GM18909 (cell line): Measurements from ENCODE around the gene CALN1.

Experiments used
- ATAC-seq: cut with Tn5 transposase; IDR thresholded peaks from one replicate; pipeline ENCODE4 v1.9.1; 2021; ENCODE audit warnings: mild to moderate bottlenecking; ENCODE audit not compliant: unreplicated experiment, poor library complexity

The CALN1 gene

DNA sequence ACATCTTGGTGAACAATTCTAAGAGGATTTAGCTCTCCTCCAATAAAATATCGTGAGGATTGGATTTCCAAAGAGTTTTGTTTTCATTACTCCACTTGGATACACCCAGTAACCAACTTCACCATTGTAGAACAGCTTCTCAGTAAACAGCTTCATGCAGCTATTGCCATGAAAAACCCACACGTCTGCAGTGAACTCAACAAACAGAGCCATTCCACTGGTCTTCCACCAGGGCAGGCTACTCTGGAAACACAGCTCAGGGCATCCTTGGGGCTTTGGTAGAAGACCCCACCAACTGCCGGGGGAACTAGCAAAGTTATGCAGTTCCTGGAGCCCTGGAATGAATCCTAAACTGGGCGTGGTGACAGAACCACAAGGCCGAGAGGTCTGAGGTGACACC, 77.4 kb downstream of the CALN1 start:
- no peak for ATAC-seq

DNA sequence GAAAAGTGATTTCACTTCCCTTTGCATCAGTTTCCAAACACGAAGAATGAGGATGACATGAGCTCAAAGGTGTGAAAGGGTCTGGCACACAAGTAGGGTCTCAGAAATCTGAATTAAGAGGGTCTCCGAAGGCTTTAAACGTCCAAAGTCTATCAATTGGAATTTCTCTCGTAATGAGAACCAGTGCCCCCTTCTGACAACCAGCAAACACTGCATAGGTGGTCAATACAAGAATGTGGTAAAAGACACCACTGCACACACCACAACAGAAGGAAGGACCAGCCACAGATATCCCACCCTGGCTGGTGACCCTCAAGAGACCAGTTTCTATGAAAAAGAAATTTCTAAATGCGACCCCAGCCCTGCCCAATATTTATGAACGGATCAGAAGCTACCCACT, 78.1 kb downstream of the CALN1 start:
- no peak for ATAC-seq

DNA sequence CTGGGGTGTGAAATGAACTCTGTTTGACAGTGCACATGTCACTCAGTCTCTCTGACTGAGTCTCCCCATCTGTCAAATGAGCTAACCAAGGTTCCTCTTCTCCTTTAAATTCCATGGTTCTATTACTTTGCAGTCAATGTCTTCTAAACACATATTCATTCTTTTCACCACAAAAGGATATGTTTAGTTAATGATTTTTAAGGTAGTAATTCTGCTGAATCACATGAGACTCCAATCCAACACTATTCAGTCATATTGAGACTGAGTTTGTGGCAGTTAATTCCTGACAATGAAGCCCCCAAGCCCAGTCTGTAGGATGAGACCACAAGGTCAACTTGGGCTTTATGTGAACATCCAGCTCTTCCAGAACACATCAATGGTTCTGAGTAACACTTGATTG, 85.3 kb downstream of the CALN1 start:
- ATAC-seq: no peak

DNA sequence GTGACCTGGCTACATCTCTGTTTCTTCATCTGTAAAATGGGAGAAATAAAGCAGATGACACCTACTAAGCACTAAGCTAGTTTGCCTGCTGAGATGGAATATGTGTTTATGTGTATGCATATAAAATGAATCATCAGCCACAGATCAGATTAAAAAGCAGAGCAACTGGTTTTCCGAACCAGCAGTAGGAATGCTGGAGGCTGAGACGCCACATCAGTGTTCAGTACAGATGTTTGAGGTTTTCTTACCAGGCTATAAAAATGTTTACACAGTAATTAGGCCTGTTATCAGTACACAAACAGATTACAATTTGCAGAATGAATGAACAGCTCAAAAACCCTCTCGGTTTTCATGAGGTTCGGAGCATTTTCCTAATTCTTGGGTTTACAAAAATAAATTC, 85.8 kb downstream of the CALN1 start:
- no peak for ATAC-seq

DNA sequence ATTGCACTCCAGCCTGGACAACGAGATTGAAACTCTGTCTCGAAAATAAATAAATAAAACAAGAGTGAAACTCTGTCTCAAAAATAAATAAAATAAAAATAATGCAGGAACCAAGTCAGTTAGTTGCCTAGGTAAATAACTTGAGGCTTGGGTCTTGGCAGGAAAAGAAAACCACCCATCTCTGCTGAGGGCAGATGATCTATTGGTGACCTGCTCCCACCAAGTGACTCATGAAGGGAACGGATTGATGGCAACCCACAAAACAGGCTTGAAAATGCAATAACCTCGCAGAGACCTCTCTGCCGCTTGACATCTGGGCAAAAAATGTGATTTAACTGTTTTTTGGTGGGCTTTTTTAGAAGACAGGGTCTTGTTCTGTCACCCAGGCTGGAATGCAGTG, 86.6 kb downstream of the CALN1 start:
- no peak for ATAC-seq

DNA sequence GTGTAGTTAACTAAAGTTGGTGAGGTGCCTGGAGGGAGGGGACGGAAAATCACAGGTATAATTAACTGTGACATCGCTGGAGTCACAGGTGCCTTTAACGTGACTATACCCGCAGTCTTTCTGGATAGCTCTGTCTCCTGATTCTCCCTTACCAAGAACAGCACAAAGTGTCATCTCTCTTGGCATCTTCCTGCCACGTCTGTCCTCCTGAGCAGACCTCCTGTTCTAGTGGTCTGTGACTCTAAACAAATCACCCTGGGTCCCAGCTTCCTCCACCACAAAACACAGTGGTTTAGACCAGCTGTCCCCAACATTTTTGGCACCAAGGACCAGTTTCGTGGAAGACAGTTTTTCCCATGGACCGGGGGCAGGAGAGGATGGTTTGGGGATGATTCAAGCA, 90.5 kb downstream of the CALN1 start:
- no peak for ATAC-seq

DNA sequence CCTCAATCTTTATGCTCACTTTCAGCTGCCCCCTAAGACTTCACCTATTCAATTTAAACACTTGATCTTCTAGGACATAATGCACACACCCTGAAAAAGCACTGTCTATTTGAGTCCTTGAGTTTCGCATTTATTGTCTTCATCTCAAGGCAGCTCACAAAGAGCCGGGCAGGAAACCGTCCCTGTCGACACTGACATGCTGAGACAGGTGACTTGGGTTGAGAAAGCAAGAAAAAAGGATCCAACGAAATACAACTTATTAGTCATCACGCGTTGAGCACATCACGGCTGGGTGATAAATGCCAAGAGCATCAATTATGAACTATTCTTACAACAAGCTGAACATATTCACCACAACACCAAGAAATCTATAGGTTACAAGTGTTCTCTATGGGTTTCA, 91.1 kb downstream of the CALN1 start:
- ATAC-seq: no peak

DNA sequence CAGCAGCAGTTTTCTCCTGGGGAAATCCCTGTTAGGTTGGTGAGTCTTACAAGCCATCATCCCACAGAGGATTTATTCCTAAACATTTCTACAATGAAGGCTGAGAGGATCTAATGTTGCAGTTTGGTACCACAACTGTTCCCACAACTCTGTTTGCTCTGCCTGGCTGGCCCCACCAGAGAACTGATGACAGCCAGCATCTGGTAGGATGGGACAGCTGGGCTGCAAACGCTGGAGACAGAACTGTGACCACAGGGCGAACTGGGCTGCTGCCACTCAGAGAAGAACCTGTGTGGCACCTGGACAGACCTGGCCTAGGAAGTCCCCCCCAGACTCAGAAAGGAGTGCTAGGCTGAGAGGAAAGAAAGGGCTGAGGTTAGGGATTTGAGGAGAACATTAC, 94.8 kb downstream of the CALN1 start:
- ATAC-seq: no peak

DNA sequence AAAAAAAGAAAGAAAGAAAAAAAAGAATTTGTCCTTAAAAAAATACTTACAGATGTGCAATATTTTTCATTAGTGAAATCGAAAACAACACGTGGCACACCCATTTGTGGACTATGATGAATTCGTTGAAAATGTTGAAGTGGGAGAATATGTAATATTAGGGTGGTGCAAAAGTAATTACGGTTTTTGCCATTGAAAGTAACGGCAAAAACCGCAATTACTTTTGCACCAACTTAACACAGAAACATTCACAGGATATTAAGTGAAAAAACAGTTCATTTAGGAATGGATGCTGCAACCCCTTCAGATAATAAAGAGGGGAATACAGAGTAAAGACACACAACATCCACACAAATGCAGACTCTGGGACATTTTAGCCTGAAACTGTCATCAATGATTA, 96.0 kb downstream of the CALN1 start:
- ATAC-seq: no peak

DNA sequence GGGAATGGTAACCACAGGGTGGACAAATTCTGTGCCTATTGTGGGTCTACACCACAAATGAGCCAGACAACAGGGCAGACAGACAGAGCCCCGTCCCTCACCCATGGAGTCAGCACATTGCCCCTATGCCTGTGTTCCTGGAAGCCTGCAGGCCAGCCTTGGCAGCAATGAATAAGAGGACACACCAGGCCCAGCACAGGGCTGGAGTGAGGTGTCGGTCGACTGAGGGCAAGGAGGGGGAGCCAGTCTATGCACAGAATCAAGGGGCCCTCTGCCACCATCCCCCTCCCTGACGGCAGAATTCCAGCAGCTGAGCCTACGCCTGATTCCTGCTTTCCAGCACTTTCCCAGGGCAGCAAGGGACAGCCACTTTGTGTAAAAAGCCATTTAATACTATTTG, 98.2 kb downstream of the CALN1 start:
- ATAC-seq: no peak

DNA sequence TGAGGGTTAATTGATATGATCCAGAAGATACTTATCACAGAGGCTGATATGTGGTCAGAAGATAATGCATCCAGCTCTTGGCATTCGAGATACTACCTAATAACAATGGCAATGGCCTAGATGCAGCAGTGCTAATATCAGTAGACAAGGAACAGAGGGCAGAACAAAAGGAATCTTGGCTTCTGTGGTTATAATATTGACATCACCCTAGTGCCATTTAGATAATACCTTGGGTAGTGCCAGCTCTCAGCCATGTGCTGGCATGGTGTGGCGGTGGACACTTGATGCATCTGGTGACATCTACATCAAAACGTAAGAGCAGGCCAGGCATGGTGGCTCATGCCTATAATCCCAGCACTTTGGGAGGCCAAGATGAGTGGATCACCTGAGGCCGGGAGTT, 101.8 kb downstream of the CALN1 start:
- no peak for ATAC-seq

DNA sequence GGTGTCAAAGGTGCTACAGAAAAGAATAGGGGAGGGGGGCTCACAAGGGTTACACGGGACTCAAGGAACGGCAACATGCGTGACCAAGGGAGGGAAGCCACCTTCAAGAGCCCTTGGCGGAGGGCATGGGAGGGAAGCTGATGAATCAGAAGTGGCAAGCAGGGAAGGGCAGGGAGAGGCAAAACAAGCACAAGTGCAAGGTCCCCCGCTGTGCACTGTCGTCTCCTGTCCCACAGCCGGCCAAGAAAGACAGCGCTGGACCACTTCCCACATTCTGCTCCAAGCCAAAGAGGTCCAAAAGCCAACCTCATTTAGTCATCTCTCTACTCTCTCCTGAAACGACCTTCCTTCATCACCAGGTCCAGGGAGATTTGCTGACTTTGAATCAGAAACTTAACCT, 102.7 kb downstream of the CALN1 start:
- no peak for ATAC-seq

DNA sequence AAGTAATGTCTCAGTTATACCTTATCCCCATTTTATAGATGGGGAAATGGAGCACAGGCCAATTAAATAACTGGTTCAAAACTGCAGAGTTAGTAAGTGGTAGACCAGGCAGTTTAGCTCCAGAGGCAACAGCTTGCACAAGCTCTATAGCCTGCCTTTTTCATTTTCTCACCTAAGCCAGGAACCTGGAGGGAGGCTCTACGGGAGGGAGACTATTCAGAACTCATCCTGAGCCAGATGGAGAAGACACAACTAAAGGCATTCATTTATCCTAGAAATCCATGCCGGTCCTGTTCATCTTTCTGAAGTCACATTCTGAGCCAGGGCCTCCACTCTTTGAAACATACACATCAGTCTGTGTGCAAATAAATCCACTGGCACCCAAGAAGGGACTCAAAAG, 103.2 kb downstream of the CALN1 start:
- ATAC-seq: no peak

DNA sequence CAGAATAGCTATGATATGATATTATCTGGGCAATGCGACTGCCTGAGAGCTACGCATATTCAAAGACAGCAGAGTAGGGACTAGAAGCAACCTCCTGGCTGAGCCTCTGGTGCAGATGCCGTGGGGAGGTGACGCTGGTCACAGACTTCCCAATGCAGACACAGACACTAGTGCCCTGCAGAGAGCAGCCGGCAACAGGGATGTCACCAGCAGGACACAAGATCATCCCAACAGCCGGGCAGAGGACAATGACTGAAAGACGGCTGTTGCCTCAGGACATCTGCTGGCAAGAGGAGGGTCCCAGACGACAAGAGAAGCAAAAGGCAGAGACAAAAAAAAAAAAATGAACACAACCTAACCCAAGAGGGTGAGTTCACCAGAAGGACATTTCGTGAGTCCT, 104.6 kb downstream of the CALN1 start:
- no peak for ATAC-seq

DNA sequence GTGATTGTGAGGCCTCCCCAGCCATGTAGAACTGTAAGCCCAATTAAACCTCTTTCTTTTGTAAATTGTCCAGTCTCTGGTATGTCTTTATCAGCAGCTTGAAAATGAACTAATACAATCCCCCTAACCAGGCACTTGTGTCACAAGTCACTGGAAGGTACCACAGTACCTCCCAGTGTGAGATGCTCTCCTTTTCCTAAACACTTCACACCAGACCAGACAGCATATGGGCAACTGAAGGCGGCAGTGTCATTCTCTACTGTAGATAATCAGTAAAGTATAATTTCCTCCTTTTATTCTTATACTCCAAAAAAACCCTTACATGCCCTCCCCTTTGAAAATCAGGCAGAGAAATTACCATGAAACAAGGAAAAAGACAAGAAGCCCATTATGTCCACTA, 113.2 kb downstream of the CALN1 start:
- ATAC-seq: no peak

DNA sequence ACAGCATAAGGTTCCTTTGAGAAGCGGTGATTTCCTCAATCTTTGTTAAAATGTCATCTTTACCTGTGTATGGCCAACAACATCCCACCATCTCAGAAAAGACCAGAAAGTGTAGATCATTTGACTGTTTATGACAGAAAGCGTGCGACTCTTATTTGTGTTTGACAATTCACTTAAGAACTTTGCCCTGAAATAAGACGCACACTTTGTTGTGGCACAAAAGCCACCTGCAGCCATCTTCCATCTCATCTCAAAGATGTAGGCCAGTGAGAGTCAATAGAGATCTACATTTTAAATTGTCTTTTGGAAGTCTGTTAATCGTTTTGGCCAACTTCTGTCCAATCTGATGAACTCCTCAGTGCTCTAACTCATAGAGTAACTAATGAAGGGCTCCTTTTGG, 114.0 kb downstream of the CALN1 start:
- no peak for ATAC-seq

DNA sequence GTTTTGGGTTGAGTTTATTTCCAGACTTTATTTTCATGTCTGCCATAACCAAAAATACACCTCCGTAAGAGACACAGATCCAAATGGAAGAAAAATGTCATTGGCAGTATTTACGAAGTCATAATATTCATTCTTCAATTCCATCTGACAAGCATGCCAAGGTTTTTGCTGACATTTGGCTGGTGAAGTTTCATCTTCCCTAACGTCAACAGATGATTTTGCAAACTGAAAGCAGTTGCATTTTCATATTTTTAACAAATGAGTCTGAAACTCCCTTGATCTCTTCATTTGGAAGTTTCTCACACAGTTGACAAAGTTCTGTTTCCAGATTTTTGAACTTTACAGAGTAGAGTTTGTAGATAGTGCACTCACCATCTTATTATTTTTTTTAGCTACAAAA, 114.5 kb downstream of the CALN1 start:
- ATAC-seq: no peak

DNA sequence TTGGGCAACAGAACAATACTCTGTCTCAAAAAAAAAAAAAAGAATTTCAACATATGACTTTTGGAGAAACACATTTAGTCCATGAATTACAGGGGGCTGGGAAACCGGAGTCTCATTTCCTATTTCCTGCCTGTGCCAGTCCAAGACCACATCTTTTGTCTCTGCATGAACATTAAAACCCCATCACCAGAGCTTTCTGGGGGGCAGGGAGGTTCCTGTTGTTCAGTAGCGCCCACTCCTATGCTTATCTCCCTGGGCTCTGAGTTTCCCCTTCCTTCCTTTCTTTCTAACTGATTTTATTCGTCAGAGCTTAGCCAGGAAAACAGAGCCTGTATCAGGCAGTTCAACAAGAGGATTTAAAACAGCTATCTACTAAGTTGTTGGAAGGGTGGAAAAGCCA, 119.3 kb downstream of the CALN1 start:
- ATAC-seq: no peak

DNA sequence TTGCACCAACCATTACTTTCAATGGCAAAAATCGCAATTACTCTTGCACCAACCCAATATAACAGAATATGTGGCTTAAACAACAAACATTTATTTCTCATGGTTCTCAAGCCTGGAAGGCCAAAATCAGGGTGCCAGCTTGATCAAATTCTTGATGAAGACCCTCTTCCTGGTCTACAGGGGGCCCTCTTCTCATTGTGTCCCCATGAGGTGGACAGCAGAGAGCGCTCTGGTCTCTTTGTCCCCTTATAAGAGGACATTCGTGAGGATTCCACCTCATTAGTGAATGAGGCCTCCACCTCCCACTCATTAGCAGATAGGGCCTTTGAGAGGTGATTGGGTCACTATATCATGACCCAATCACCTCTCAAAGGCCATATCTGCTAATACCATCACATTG, 120.0 kb downstream of the CALN1 start:
- ATAC-seq: no peak

DNA sequence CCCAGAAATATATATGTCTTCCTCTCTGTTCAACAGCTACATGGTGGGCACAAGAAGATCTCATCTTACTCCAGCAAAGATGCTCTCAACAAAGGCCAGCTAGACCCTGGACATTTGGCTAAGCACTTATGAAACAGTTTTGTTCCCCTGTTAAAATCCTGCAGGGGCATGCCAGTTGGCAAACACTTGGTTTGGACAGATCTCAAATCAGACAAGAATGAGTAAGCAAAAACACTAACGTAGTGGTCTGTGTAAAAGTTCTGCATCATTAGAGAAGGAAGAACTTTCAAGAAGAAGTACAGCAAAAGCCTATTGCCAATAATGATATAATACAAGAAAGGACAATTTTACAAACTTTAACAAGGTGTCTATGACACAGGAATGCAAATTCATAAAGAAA, 125.6 kb downstream of the CALN1 start:
- no peak for ATAC-seq

DNA sequence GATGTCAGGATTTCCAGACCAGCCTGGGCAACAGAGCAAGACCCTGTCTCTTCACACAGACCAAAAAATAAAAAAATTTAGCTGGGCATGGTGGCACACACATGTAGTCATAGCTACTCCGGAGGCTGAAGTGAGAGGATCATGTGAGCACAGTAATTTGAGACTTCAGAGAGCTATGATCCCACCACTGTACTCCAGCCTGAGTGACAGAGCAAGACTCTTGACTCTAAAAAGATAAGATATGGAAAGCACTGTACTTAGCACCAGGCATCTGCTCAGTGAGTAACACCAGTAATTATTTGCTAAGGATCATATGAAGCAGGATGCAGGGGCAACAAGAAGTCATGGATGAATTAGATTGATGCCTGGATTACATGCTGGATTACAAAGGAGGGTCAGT, 128.8 kb downstream of the CALN1 start:
- no peak for ATAC-seq

DNA sequence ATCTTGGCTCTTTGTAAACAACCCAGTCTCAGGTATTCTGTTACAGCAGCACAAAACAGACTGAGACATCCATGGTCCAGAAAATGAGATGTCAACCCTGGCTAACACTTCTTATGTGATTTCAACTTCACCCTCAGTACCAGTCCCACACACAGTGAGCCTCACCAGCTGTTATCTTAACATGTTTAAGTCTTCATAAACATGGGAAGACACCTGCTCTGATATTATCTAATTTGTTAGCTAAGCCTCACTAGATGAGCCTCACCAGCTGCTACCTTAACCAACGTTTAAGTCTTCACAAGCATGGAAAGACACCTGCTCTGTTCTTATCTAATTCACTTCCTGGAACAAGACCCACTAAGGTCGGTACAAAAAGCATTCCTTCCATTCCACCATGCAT, 130.8 kb downstream of the CALN1 start:
- ATAC-seq: no peak

DNA sequence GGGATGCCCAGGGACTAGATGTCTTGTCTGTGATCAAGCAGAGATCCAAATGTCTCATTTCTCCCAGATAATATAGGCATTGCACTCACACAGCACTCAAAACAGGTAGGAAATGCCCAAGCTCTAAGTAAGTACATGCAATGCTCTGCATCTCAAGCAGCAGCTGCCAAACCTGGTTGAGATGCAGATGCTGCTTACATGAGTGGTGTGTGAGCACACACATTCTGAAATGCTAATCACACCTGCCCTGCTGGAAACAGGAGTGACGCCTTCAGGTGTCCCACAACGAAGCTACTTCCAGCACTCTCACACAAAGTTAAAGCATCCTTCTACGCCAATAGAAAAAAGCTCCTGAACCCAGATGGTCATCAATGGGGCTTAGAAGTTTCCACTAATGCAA, 132.9 kb downstream of the CALN1 start:
- no peak for ATAC-seq

DNA sequence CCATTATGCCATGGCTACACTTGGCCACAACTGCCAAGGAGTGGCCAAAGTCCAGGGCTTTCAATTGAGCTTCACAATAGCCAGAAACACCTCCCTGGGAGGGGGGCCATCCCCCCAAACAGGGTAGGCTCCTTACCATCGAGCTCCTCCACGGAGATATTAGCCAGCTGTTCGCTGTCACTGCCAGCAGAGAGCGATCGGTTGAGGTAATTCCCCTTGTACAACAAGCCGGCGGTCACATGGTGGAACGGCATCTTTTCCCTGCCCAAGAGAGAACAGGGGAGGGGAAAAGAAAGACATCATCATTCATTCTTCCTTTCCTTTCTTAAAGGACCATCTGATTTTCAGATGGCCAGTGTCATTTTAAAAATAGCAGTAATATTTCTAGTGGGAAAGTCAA, 133.6 kb downstream of the CALN1 start:
- ATAC-seq: no peak
